Activated CD4-positive, alpha-beta T cell treated with anti-CD3 and anti-CD28 coated beads, Interleukin-2, amount 50 U/mL, for 16 hours (primary cell): ENCODE measurements around the gene ADPRM.
"Not testable (repeated sequence)": the region's sequence is repeated elsewhere in the genome, so short reads cannot be mapped to it uniquely, and the experiment has no call there.

Experiments used
- DNase-seq: peaks from one replicate; pipeline ENCODE4 v3.0.0-alpha.2; 2020

The ADPRM gene

GRCh38 chr17:10697092-10698081 is at the start of gene ADPRM, which contains the start of gene SCO1:
Gene ADPRM, plus strand, starts transcription at chr17:10697594. Its CDS starts 7,333 bp downstream, at chr17:10704927.
Gene SCO1, minus strand, starts transcription at chr17:10697533. Its CDS starts 26 bp downstream, at chr17:10697507.
- peak; percentile 96 for DNase-seq

- DNase-seq, result no peak
These were observed 49.0 kb upstream of the ADPRM start for GRCh38 chr17:10648381-10648780.

GRCh38 chr17:10648956-10649355 is 48.4 kb upstream of the ADPRM start:
- DNase-seq, result no peak

GRCh38 chr17:10649602-10650001 is 47.8 kb upstream of the ADPRM start:
- DNase-seq, result no peak

- no peak for DNase-seq
These were observed 45.5 kb upstream of the ADPRM start for GRCh38 chr17:10651927-10652326.

- DNase-seq, result peak; percentile 22
These were observed 44.3 kb upstream of the ADPRM start for GRCh38 chr17:10652984-10653659.

GRCh38 chr17:10653987-10654386 is 43.4 kb upstream of the ADPRM start:
- no peak for DNase-seq

GRCh38 chr17:10657148-10657547 is 40.2 kb upstream of the ADPRM start, which contains the start of gene MYH3:
Gene MYH3, minus strand, starts transcription at chr17:10657309. Its CDS starts 2,245 bp downstream, at chr17:10655064.
- no peak for DNase-seq

GRCh38 chr17:10657879-10658278 is 39.5 kb upstream of the ADPRM start:
- DNase-seq, result no peak

GRCh38 chr17:10661437-10661836 is 36.0 kb upstream of the ADPRM start:
- DNase-seq, result no peak

GRCh38 chr17:10663231-10663630 is 34.2 kb upstream of the ADPRM start:
- DNase-seq, result no peak

GRCh38 chr17:10664571-10664970 is 32.8 kb upstream of the ADPRM start:
- DNase-seq, result no peak

GRCh38 chr17:10666906-10667305 is 30.5 kb upstream of the ADPRM start:
- DNase-seq, result no peak

GRCh38 chr17:10668775-10669174 is 28.6 kb upstream of the ADPRM start:
- no peak for DNase-seq

- DNase-seq, result no peak
These were observed 24.1 kb upstream of the ADPRM start for GRCh38 chr17:10673312-10673711.

- no peak for DNase-seq
These were observed 22.7 kb upstream of the ADPRM start for GRCh38 chr17:10674704-10675103.

GRCh38 chr17:10681866-10682446 is 15.4 kb upstream of the ADPRM start:
- no peak for DNase-seq

- DNase-seq, result no peak
These were observed 13.5 kb upstream of the ADPRM start for GRCh38 chr17:10683853-10684252.

GRCh38 chr17:10687499-10687898 is 9.9 kb upstream of the ADPRM start:
- no peak for DNase-seq

- DNase-seq, result not testable (repeated sequence)
These were observed 1.5 kb upstream of the ADPRM start for GRCh38 chr17:10695875-10696407.

GRCh38 chr17:10698096-10698818 is 863 bp downstream of the ADPRM start:
- DNase-seq, result peak; percentile 18

- peak; percentile 46 for DNase-seq
These were observed 2.5 kb downstream of the ADPRM start for GRCh38 chr17:10699856-10700255.
